CD14-positive monocyte (primary cell): ENCODE measurements around the gene TBCC. TPM values are rescaled to one million over a fixed set of nuclear protein-coding genes. Genes with fewer than 3 reads are reported as not detected.

Source experiments
- DNase-seq, 3 donors: peaks; one replicate each; pipeline ENCODE4 v3.0.0-alpha.2; 2011 to 2022
- H2AFZ ChIP-seq: 2 replicates; pipeline ENCODE4 v1.6.0; 2012; ENCODE audit warnings: mild to moderate bottlenecking, low read depth, low read length, inconsistent platforms; ENCODE audit not compliant: insufficient read depth, poor library complexity, severe bottlenecking
- H3K27ac ChIP-seq, 2 donors: 1 replicate in 1 of 2; 2 replicates in 1 of 2; pipeline ENCODE4 v1.5.1; 2012 to 2013; ENCODE audit warnings: low read length in 2 of 2, control low read depth in 1 of 2, inconsistent platforms in 1 of 2, low read depth in 1 of 2, mild to moderate bottlenecking in 1 of 2
- H3K27me3 ChIP-seq, 2 donors: one replicate each; pipeline versions ENCODE4 v1.6.0 to v1.6.1; 2011 to 2013; ENCODE audit warnings: low read length in 2 of 2; ENCODE audit not compliant: control insufficient read depth in 2 of 2, insufficient read depth in 2 of 2
- H3K36me3 ChIP-seq, 2 donors: replicated peaks in 1 of 2; 1 replicate in 1 of 2; 2 replicates in 1 of 2; pipeline versions ENCODE4 v1.5.1 to v1.6.1; 2012 to 2013; ENCODE audit warnings: low read length in 2 of 2, control low read depth in 1 of 2, inconsistent platforms in 1 of 2, mild to moderate bottlenecking in 1 of 2; ENCODE audit not compliant: insufficient read depth in 2 of 2, control insufficient read depth in 1 of 2
- H3K4me1 ChIP-seq, 2 donors: 1 replicate in 1 of 2; 2 replicates in 1 of 2; pipeline versions ENCODE4 v1.5.1 to v1.6.1; 2012 to 2013; ENCODE audit warnings: low read length in 2 of 2, control low read depth in 1 of 2, inconsistent platforms in 1 of 2, mild to moderate bottlenecking in 1 of 2, moderate library complexity in 1 of 2; ENCODE audit not compliant: insufficient read depth in 2 of 2, control insufficient read depth in 1 of 2
- H3K4me2 ChIP-seq: replicated peaks from 2 replicates; pipeline ENCODE3; 2012; ENCODE audit warnings: low read length, moderate library complexity, mild to moderate bottlenecking; ENCODE audit not compliant: poor library complexity, severe bottlenecking; ENCODE audit errors: extremely low read depth
- H3K4me3 ChIP-seq, 3 experiments: fragments of 200-600 bp in 1 of 3; sonication (generic) in 1 of 3; replicated peaks in 1 of 3; 1 replicate in 2 of 3; 2 replicates in 1 of 3; pipeline ENCODE4 v1.5.1; 2011 to 2013; ENCODE audit warnings: low read length in 3 of 3, mild to moderate bottlenecking in 3 of 3, control low read depth in 2 of 3, low read depth in 2 of 3, inconsistent platforms in 1 of 3, moderate library complexity in 1 of 3
- H3K79me2 ChIP-seq: 2 replicates; pipeline ENCODE4 v1.6.0; 2012; ENCODE audit warnings: mild to moderate bottlenecking, control low read depth, inconsistent platforms, low read length, moderate library complexity; ENCODE audit not compliant: insufficient read depth
- H3K9ac ChIP-seq: 2 replicates; pipeline ENCODE4 v1.6.0; 2017; ENCODE audit warnings: low read length, mild to moderate bottlenecking; ENCODE audit not compliant: insufficient read depth, poor library complexity, severe bottlenecking
- H3K9me3 ChIP-seq, 2 donors: replicated peaks in 1 of 2; 1 replicate in 1 of 2; 2 replicates in 1 of 2; pipeline versions ENCODE4 v1.5.1 to v1.6.1; 2012 to 2013; ENCODE audit warnings: low read length in 2 of 2, control low read depth in 1 of 2; ENCODE audit not compliant: control insufficient read depth in 1 of 2, insufficient read depth in 1 of 2
- H4K20me1 ChIP-seq: 2 replicates; pipeline ENCODE4 v1.6.0; 2012; ENCODE audit warnings: mild to moderate bottlenecking, low read length, control low read depth, moderate library complexity; ENCODE audit not compliant: insufficient read depth
- H3K27ac Mint-ChIP-seq, 7 donors: one replicate each; pipeline ENCODE4 v1.8.0; 2020; ENCODE audit warnings: mild to moderate bottlenecking in 7 of 7, mixed read lengths in 7 of 7, moderate library complexity in 6 of 7, inconsistent platforms in 2 of 7
- H3K27me3 Mint-ChIP-seq, 3 donors: one replicate each; pipeline ENCODE4 v1.8.0; 2021 to 2022; ENCODE audit warnings: low read depth in 3 of 3, mild to moderate bottlenecking in 3 of 3, mixed read lengths in 3 of 3, moderate library complexity in 3 of 3, inconsistent platforms in 1 of 3
- H3K36me3 Mint-ChIP-seq, 2 donors: one replicate each; pipeline ENCODE4 v1.8.0; 2020; ENCODE audit warnings: mixed read lengths in 2 of 2, inconsistent platforms in 1 of 2, mild to moderate bottlenecking in 1 of 2
- H3K4me1 Mint-ChIP-seq: one replicate; pipeline ENCODE4 v1.8.0; 2020; ENCODE audit warnings: mild to moderate bottlenecking, mixed read lengths
- H3K4me3 Mint-ChIP-seq, 2 donors: one replicate each; pipeline ENCODE4 v1.8.0; 2020; ENCODE audit warnings: mild to moderate bottlenecking in 2 of 2, mixed read lengths in 2 of 2, moderate library complexity in 1 of 2
- H3K9me3 Mint-ChIP-seq, 7 donors: one replicate each; pipeline ENCODE4 v1.8.0; 2020 to 2022; ENCODE audit warnings: mixed read lengths in 7 of 7, mild to moderate bottlenecking in 6 of 7, moderate library complexity in 6 of 7, inconsistent platforms in 2 of 7
- CTCF ChIP-seq: fragments of 200-600 bp; IDR thresholded peaks from one replicate; pipeline ENCODE4 v1.8.0; 2022; ENCODE audit warnings: antibody characterized with exemption, mild to moderate bottlenecking
- WGBS: methylation state at CpG from one replicate; pipeline ENCODE4 v1.1.5; 2013; ENCODE audit warnings: missing lambda C conversion rate; ENCODE audit not compliant: insufficient coverage; 5-methylcytosine and 5-hydroxymethylcytosine counted together
- intact Hi-C, 2 donors: fragments of 100-400 bp; cut with micrococcal nuclease; formaldehyde crosslinking; loops; one replicate each; pipeline versions ENCODE4 v1.15.0 to v1.15.1; 2023
- polyA plus RNA-seq, 3 donors: library from polyadenylated mRNA; depleted of rRNA in 1 of 3; unstranded in 2 of 3; stranded (reverse) in 1 of 3; fragments of 300-500 nt in 2 of 3; fragments of >200 nt in 1 of 3; fragmentation: Illumina TruSeq in 2 of 3; gene quantifications; 1 replicate in 2 of 3; 2 replicates in 1 of 3; pipeline ENCODE4 v1.2.3, GENCODE V29; 2012 to 2021

Gene TBCC
- polyA plus RNA-seq, 3 donors, result 19.3 to 31.3 (median 30.7) TPM

DNA sequence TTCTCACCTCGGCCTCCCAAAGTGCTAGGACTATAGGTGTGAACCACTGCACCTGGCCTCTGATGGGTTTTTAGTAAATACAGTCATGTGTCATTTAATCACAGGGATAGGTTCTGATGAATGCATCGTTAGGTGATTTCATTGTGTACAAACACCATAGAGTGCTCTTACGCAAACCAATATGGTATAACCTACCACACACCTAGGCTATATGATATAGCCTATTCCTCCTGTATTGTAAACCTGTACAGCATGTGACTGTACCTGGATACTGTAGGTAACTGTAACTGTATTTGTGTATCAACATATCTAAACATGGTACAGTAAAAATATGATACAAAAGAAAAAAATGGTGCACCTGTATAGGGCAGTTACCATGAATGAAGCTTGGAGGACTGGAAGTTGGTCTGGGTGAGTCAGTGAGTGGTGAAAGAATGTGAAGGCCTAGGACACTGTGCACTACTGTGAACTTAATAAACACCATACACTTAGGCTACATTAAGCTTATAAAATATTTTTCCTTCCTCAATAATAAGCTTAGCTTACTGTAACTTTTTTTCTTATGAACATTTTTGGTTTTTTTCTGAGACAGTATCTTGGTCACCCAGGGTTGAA lies 45.9 kb upstream of the TBCC start:
- no peak overlapping the region for H3K27ac ChIP-seq
- Mint-ChIP-seq H3K36me3 (peaks cover 9 to 13% of the 10 kb centered on the region in 2 donors), H3K9me3 (no peaks in the 10 kb centered on the region), H3K4me1 (peaks cover 24% of the 10 kb centered on the region), H3K27ac (peak overlapping the region in 1 of 7 donors; percentile 66), H3K27me3 (no peaks in the 10 kb centered on the region), H3K4me3 (no peak overlapping the region)
- intact Hi-C loops, result no loop called here
- H3K36me3 ChIP-seq, result peaks cover 9 to 17% of the 10 kb centered on the region in 2 donors
- 100% methylated on average over 1 of the region's 3 CpGs for WGBS
- peaks cover 62% of the 10 kb centered on the region for H3K79me2 ChIP-seq
- H3K9me3 ChIP-seq, result no peaks in the 10 kb centered on the region
- peaks cover 8 to 20% of the 10 kb centered on the region in 2 donors for H3K4me1 ChIP-seq
- H4K20me1 ChIP-seq, result peaks cover 86% of the 10 kb centered on the region
- H3K27me3 ChIP-seq, result no peaks in the 10 kb centered on the region
- H3K4me2 ChIP-seq, result no peak overlapping the region
- H2AFZ ChIP-seq, result no peak overlapping the region
- no peak for TF ChIP-seq CTCF
- no peak overlapping the region for H3K4me3 ChIP-seq
- DNase-seq, result no peak
- no peak overlapping the region for H3K9ac ChIP-seq

DNA sequence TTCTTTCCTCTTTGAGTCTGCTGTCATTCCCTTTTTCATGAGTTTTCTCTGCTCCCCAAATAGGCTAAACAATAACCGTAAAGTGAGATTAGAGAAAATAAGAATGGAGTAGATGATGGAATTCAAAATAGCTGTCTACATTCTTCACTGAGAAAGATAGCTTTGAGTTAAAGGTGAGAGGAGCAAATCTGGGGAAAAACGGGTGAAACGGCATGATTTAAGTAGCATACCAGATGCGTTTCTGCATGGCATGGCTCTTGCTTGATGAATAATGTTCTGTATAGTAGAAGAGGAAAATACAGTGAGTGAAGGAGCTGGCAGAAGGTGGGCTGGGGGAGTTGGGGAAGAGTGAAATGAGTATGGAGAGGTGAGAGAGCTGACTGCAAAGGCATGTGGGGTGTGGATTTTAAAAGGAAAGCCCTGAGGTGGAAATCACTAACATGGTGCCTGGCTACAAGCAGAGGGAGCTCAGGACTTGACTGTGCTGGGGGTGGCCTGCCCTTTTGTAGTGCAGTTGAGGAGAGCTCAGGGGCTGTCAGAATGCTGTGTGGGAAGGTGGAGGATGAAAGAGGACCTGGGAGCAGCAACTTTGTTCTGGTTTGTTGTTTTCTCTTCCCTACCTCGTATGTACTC lies 44.8 kb upstream of the TBCC start:
- Mint-ChIP-seq H3K36me3 (peaks cover 9 to 13% of the 10 kb centered on the region in 2 donors), H3K9me3 (no peaks in the 10 kb centered on the region), H3K27ac (peak overlapping the region in 6 of 7 donors; percentile 37 to 84 (median 54)), H3K4me1 (peaks cover 24% of the 10 kb centered on the region), H3K4me3 (no peak overlapping the region), H3K27me3 (no peaks in the 10 kb centered on the region)
- Histone ChIP-seq H3K4me1 (peaks cover 20 to 31% of the 10 kb centered on the region in 2 donors), H2AFZ (no peak overlapping the region), H3K9me3 (no peaks in the 10 kb centered on the region), H3K4me3 (no peak overlapping the region), H4K20me1 (peaks cover 83% of the 10 kb centered on the region), H3K36me3 (peaks cover 9 to 17% of the 10 kb centered on the region in 2 donors), H3K27ac (peak overlapping the region in 1 of 2 donors; percentile 8), H3K79me2 (peaks cover 69% of the 10 kb centered on the region), H3K9ac (no peak overlapping the region), H3K27me3 (no peaks in the 10 kb centered on the region), H3K4me2 (no peak overlapping the region)
- no peak for DNase-seq
- TF ChIP-seq CTCF, result no peak
- WGBS, result 87% methylated on average over 3 of the region's 5 CpGs
- intact Hi-C loops, result no loop called here
